ENCODE data around the gene NWD2.

Gene NWD2

GRCh38 chr4:37476691-37477090 lies 232.1 kb downstream of the NWD2 start:
- no peak for DNase-seq
- Histone ChIP-seq H3K4me1 (ENCODE audit: control extremely low read depth in 1 of 4, control insufficient read depth in 4 of 4, insufficient read depth in 4 of 4, low read length in 3 of 4) (peaks cover 0 to 17% (median 8%) of the 10 kb centered on the region in 4 experiments), H3K9me3 (ENCODE audit: control extremely low read depth in 1 of 5, control insufficient read depth in 4 of 5, insufficient read depth in 2 of 5, low read depth in 1 of 5, low read length in 4 of 5) (peaks cover 0 to 1% (median 0%) of the 10 kb centered on the region in 5 experiments), H3K36me3 (ENCODE audit: control insufficient read depth in 4 of 4, insufficient read depth in 4 of 4, low read length in 3 of 4) (no peaks in the 10 kb centered on the region), H3K27me3 (replicated peaks in 2 of 5; ENCODE audit: control insufficient read depth in 4 of 5, insufficient read depth in 5 of 5, low read length in 4 of 5) (peaks cover 0 to 4% (median 3%) of the 10 kb centered on the region in 5 experiments), H3K27ac (ENCODE audit: insufficient read depth in 1 of 2, low read depth in 1 of 2, low read length in 2 of 2, poor library complexity in 1 of 2, severe bottlenecking in 2 of 2) (no peak overlapping the region), H3K4me3 (ENCODE audit: control insufficient read depth in 1 of 7, extremely low read depth in 1 of 7, insufficient read depth in 4 of 7, low read depth in 2 of 7, low read length in 6 of 7) (no peak overlapping the region)
- POLR2A ChIA-PET: no interaction called here
- CTCF ChIA-PET: interaction anchor here (1.0 kb wide), 1 partner anchor 148 kb away, joined by 3 read pairs; no protein-coding TSS in a partner anchor
- 100% methylated on average over 2 of the region's 2 CpGs for WGBS (ENCODE audit: insufficient coverage)

- CTCF ChIA-PET: interaction anchor here (1.0 kb wide), 1 partner anchor 148 kb away, joined by 3 read pairs; no protein-coding TSS in a partner anchor
- WGBS (ENCODE audit: insufficient coverage): 100% methylated on average over 2 of the region's 3 CpGs
- peaks cover 0 to 1% (median 0%) of the 10 kb centered on the region in 5 experiments for H3K9me3 ChIP-seq (ENCODE audit: control extremely low read depth in 1 of 5, control insufficient read depth in 4 of 5, insufficient read depth in 2 of 5, low read depth in 1 of 5, low read length in 4 of 5)
- POLR2A ChIA-PET: no interaction called here
- no peak for DNase-seq
- H3K27ac ChIP-seq (ENCODE audit: insufficient read depth in 1 of 2, low read depth in 1 of 2, low read length in 2 of 2, poor library complexity in 1 of 2, severe bottlenecking in 2 of 2): no peak overlapping the region
- H3K27me3 ChIP-seq (replicated peaks in 2 of 5; ENCODE audit: control insufficient read depth in 4 of 5, insufficient read depth in 5 of 5, low read length in 4 of 5): peaks cover 0 to 3% (median under 1%) of the 10 kb centered on the region in 5 experiments
- H3K4me3 ChIP-seq (ENCODE audit: control insufficient read depth in 1 of 7, extremely low read depth in 1 of 7, insufficient read depth in 4 of 7, low read depth in 2 of 7, low read length in 6 of 7): no peak overlapping the region
- H3K4me1 ChIP-seq (ENCODE audit: control extremely low read depth in 1 of 4, control insufficient read depth in 4 of 4, insufficient read depth in 4 of 4, low read length in 3 of 4): peaks cover 0 to 17% (median 9%) of the 10 kb centered on the region in 4 experiments
- H3K36me3 ChIP-seq (ENCODE audit: control insufficient read depth in 4 of 4, insufficient read depth in 4 of 4, low read length in 3 of 4): no peaks in the 10 kb centered on the region
These were observed 232.6 kb downstream of the NWD2 start for GRCh38 chr4:37477126-37477525.

GRCh38 chr4:37478151-37478550 lies 233.6 kb downstream of the NWD2 start:
- Histone ChIP-seq H3K36me3 (ENCODE audit: control insufficient read depth in 4 of 4, insufficient read depth in 4 of 4, low read length in 3 of 4) (no peaks in the 10 kb centered on the region), H3K4me3 (ENCODE audit: control insufficient read depth in 1 of 7, extremely low read depth in 1 of 7, insufficient read depth in 4 of 7, low read depth in 2 of 7, low read length in 6 of 7) (no peak overlapping the region), H3K27ac (ENCODE audit: insufficient read depth in 1 of 2, low read depth in 1 of 2, low read length in 2 of 2, poor library complexity in 1 of 2, severe bottlenecking in 2 of 2) (no peak overlapping the region), H3K9me3 (ENCODE audit: control extremely low read depth in 1 of 5, control insufficient read depth in 4 of 5, insufficient read depth in 2 of 5, low read depth in 1 of 5, low read length in 4 of 5) (peaks cover 0 to 1% (median 0%) of the 10 kb centered on the region in 5 experiments), H3K4me1 (ENCODE audit: control extremely low read depth in 1 of 4, control insufficient read depth in 4 of 4, insufficient read depth in 4 of 4, low read length in 3 of 4) (peaks cover 0 to 17% (median 9%) of the 10 kb centered on the region in 4 experiments), H3K27me3 (replicated peaks in 2 of 5; ENCODE audit: control insufficient read depth in 4 of 5, insufficient read depth in 5 of 5, low read length in 4 of 5) (peaks cover 0 to 1% (median 0%) of the 10 kb centered on the region in 5 experiments)
- ChIA-PET CTCF (no interaction called here), POLR2A (no interaction called here)
- 85% methylated on average over 2 of the region's 6 CpGs for WGBS (ENCODE audit: insufficient coverage)
- DNase-seq: no peak

GRCh38 chr4:37480509-37480908 lies 236.0 kb downstream of the NWD2 start:
- H3K36me3 ChIP-seq (ENCODE audit: control insufficient read depth in 4 of 4, insufficient read depth in 4 of 4, low read length in 3 of 4): no peaks in the 10 kb centered on the region
- ChIA-PET CTCF (no interaction called here), POLR2A (no interaction called here)
- peaks cover 0 to 17% (median 8%) of the 10 kb centered on the region in 4 experiments for H3K4me1 ChIP-seq (ENCODE audit: control extremely low read depth in 1 of 4, control insufficient read depth in 4 of 4, insufficient read depth in 4 of 4, low read length in 3 of 4)
- WGBS (ENCODE audit: insufficient coverage): 100% methylated on average over 1 of the region's 4 CpGs
- no peaks in the 10 kb centered on the region for H3K27me3 ChIP-seq (replicated peaks in 2 of 5; ENCODE audit: control insufficient read depth in 4 of 5, insufficient read depth in 5 of 5, low read length in 4 of 5)
- peaks cover 0 to 1% (median 0%) of the 10 kb centered on the region in 5 experiments for H3K9me3 ChIP-seq (ENCODE audit: control extremely low read depth in 1 of 5, control insufficient read depth in 4 of 5, insufficient read depth in 2 of 5, low read depth in 1 of 5, low read length in 4 of 5)
- H3K4me3 ChIP-seq (ENCODE audit: control insufficient read depth in 1 of 7, extremely low read depth in 1 of 7, insufficient read depth in 4 of 7, low read depth in 2 of 7, low read length in 6 of 7): peak overlapping the region in 1 of 7 experiments; percentile 15
- H3K27ac ChIP-seq (ENCODE audit: insufficient read depth in 1 of 2, low read depth in 1 of 2, low read length in 2 of 2, poor library complexity in 1 of 2, severe bottlenecking in 2 of 2): no peak overlapping the region
- DNase-seq: no peak

GRCh38 chr4:37481547-37482122 lies 237.1 kb downstream of the NWD2 start:
- peak in 1 of 3 donors; percentile 17 for DNase-seq

GRCh38 chr4:37482236-37482913 lies 237.8 kb downstream of the NWD2 start:
- CTCF ChIA-PET: no interaction called here
- 100% methylated on average over 1 of the region's 1 CpG for WGBS (ENCODE audit: insufficient coverage)

More at GRCh38 chr4:37481547-37482122, 237.1 kb downstream of the NWD2 start:
- ChIA-PET POLR2A (no interaction called here), CTCF (no interaction called here)
- no peaks in the 10 kb centered on the region for H3K36me3 ChIP-seq (ENCODE audit: control insufficient read depth in 4 of 4, insufficient read depth in 4 of 4, low read length in 3 of 4)
- no peak overlapping the region for H3K4me3 ChIP-seq (ENCODE audit: control insufficient read depth in 1 of 7, extremely low read depth in 1 of 7, insufficient read depth in 4 of 7, low read depth in 2 of 7, low read length in 6 of 7)
- peaks cover 0 to 17% (median 8%) of the 10 kb centered on the region in 4 experiments for H3K4me1 ChIP-seq (ENCODE audit: control extremely low read depth in 1 of 4, control insufficient read depth in 4 of 4, insufficient read depth in 4 of 4, low read length in 3 of 4)
- H3K27me3 ChIP-seq (replicated peaks in 2 of 5; ENCODE audit: control insufficient read depth in 4 of 5, insufficient read depth in 5 of 5, low read length in 4 of 5): no peaks in the 10 kb centered on the region
- peaks cover 0 to 1% (median 0%) of the 10 kb centered on the region in 5 experiments for H3K9me3 ChIP-seq (ENCODE audit: control extremely low read depth in 1 of 5, control insufficient read depth in 4 of 5, insufficient read depth in 2 of 5, low read depth in 1 of 5, low read length in 4 of 5)
- no peak overlapping the region for H3K27ac ChIP-seq (ENCODE audit: insufficient read depth in 1 of 2, low read depth in 1 of 2, low read length in 2 of 2, poor library complexity in 1 of 2, severe bottlenecking in 2 of 2)
- WGBS (ENCODE audit: insufficient coverage): 47% methylated on average over 3 of the region's 5 CpGs

GRCh38 chr4:37483610-37484009 lies 239.1 kb downstream of the NWD2 start:
- CTCF ChIA-PET: no interaction called here
- Histone ChIP-seq H3K4me3 (ENCODE audit: control insufficient read depth in 1 of 7, extremely low read depth in 1 of 7, insufficient read depth in 4 of 7, low read depth in 2 of 7, low read length in 6 of 7) (no peak overlapping the region), H3K9me3 (ENCODE audit: control extremely low read depth in 1 of 5, control insufficient read depth in 4 of 5, insufficient read depth in 2 of 5, low read depth in 1 of 5, low read length in 4 of 5) (peaks cover 0 to 1% (median 0%) of the 10 kb centered on the region in 5 experiments), H3K27ac (ENCODE audit: insufficient read depth in 1 of 2, low read depth in 1 of 2, low read length in 2 of 2, poor library complexity in 1 of 2, severe bottlenecking in 2 of 2) (no peak overlapping the region), H3K27me3 (replicated peaks in 2 of 5; ENCODE audit: control insufficient read depth in 4 of 5, insufficient read depth in 5 of 5, low read length in 4 of 5) (no peaks in the 10 kb centered on the region), H3K36me3 (ENCODE audit: control insufficient read depth in 4 of 4, insufficient read depth in 4 of 4, low read length in 3 of 4) (no peaks in the 10 kb centered on the region), H3K4me1 (ENCODE audit: control extremely low read depth in 1 of 4, control insufficient read depth in 4 of 4, insufficient read depth in 4 of 4, low read length in 3 of 4) (peaks cover 0 to 17% (median 8%) of the 10 kb centered on the region in 4 experiments)
- no CpG with 5 or more reads among the region's 1 CpG for whole genome bisulfite sequencing (ENCODE audit: insufficient coverage)
- POLR2A ChIA-PET: no interaction called here
- DNase-seq: no peak

More at GRCh38 chr4:37482236-37482913, 237.8 kb downstream of the NWD2 start:
- Histone ChIP-seq H3K36me3 (ENCODE audit: control insufficient read depth in 4 of 4, insufficient read depth in 4 of 4, low read length in 3 of 4) (no peaks in the 10 kb centered on the region), H3K4me3 (ENCODE audit: control insufficient read depth in 1 of 7, extremely low read depth in 1 of 7, insufficient read depth in 4 of 7, low read depth in 2 of 7, low read length in 6 of 7) (no peak overlapping the region), H3K9me3 (ENCODE audit: control extremely low read depth in 1 of 5, control insufficient read depth in 4 of 5, insufficient read depth in 2 of 5, low read depth in 1 of 5, low read length in 4 of 5) (peaks cover 0 to 1% (median 0%) of the 10 kb centered on the region in 5 experiments), H3K27ac (ENCODE audit: insufficient read depth in 1 of 2, low read depth in 1 of 2, low read length in 2 of 2, poor library complexity in 1 of 2, severe bottlenecking in 2 of 2) (no peak overlapping the region), H3K27me3 (replicated peaks in 2 of 5; ENCODE audit: control insufficient read depth in 4 of 5, insufficient read depth in 5 of 5, low read length in 4 of 5) (no peaks in the 10 kb centered on the region), H3K4me1 (ENCODE audit: control extremely low read depth in 1 of 4, control insufficient read depth in 4 of 4, insufficient read depth in 4 of 4, low read length in 3 of 4) (peaks cover 0 to 17% (median 8%) of the 10 kb centered on the region in 4 experiments)
- POLR2A ChIA-PET: no interaction called here
- DNase-seq: no peak

Measured in common myeloid progenitor, CD34-positive (primary cell).